Natural killer cell (primary cell): ENCODE results near the gene PCDHGA1. TPM values are rescaled to one million over a fixed set of nuclear protein-coding genes. Genes with fewer than 3 reads are reported as not detected.

Experiments used
- ATAC-seq, 3 donors: fragments of 150-1000 bp in 2 of 3; fragments of 200-7000 bp in 1 of 3; cut with Tn5 transposase; 1 replicate in 1 of 3; 2 replicates in 2 of 3; pipeline ENCODE4 v1.10.0; 2021; ENCODE audit warnings: mild to moderate bottlenecking in 2 of 3, moderate library complexity in 2 of 3
- DNase-seq, 2 donors: peaks; one replicate each; pipeline versions ENCODE4 v3.0.0 to v3.0.0-alpha.2; 2013 to 2021; ENCODE audit warnings: mixed read lengths in 1 of 2
- H3K27ac ChIP-seq: one replicate; pipeline ENCODE4 v1.5.1; 2013; ENCODE audit warnings: mild to moderate bottlenecking, low read length
- H3K27me3 ChIP-seq: one replicate; pipeline ENCODE4 v1.6.1; 2013; ENCODE audit warnings: low read length; ENCODE audit not compliant: control insufficient read depth, insufficient read depth
- H3K36me3 ChIP-seq: one replicate; pipeline ENCODE4 v1.6.1; 2013; ENCODE audit warnings: low read length; ENCODE audit not compliant: control insufficient read depth, insufficient read depth
- H3K4me1 ChIP-seq: one replicate; pipeline ENCODE4 v1.6.1; 2013; ENCODE audit warnings: low read length; ENCODE audit not compliant: control insufficient read depth, insufficient read depth
- H3K4me3 ChIP-seq: one replicate; pipeline ENCODE4 v1.5.1; 2013; ENCODE audit warnings: low read length
- H3K9me3 ChIP-seq: one replicate; pipeline ENCODE4 v1.6.1; 2013; ENCODE audit warnings: low read length; ENCODE audit not compliant: control insufficient read depth, insufficient read depth
- H3K27ac Mint-ChIP-seq, 2 donors: one replicate each; pipeline ENCODE4 v1.8.0; 2022; ENCODE audit warnings: mild to moderate bottlenecking in 2 of 2, mixed read lengths in 2 of 2, moderate library complexity in 1 of 2
- H3K27me3 Mint-ChIP-seq, 2 donors: one replicate each; pipeline ENCODE4 v1.8.0; 2022; ENCODE audit warnings: low read depth in 2 of 2, mixed read lengths in 2 of 2
- H3K36me3 Mint-ChIP-seq: one replicate; pipeline ENCODE4 v1.8.0; 2022; ENCODE audit warnings: mixed read lengths
- H3K4me1 Mint-ChIP-seq, 2 donors: one replicate each; pipeline ENCODE4 v1.8.0; 2022; ENCODE audit warnings: mixed read lengths in 2 of 2
- H3K4me3 Mint-ChIP-seq: one replicate; pipeline ENCODE4 v1.8.0; 2022; ENCODE audit warnings: mild to moderate bottlenecking, moderate library complexity, mixed read lengths
- H3K9me3 Mint-ChIP-seq, 2 donors: one replicate each; pipeline ENCODE4 v1.8.0; 2022; ENCODE audit warnings: mixed read lengths in 2 of 2
- CTCF ChIP-seq: fragments of 200-600 bp; IDR thresholded peaks from one replicate; pipeline ENCODE4 v1.8.0; 2022; ENCODE audit warnings: antibody characterized with exemption
- WGBS: methylation state at CpG from one replicate; pipeline ENCODE4 v1.1.7; 2013; ENCODE audit warnings: missing lambda C conversion rate; ENCODE audit not compliant: insufficient coverage; 5-methylcytosine and 5-hydroxymethylcytosine counted together
- intact Hi-C: fragments of 100-400 bp; cut with micrococcal nuclease; formaldehyde crosslinking; loops from one replicate; pipeline ENCODE4 v1.14.2; 2022
- total RNA-seq, 4 donors: library from RNA; stranded (reverse); fragments of 120-200 nt in 1 of 4; gene quantifications; one replicate each; pipeline versions ENCODE4 v1.2.3 to v1.2.4, GENCODE V29; 2013 to 2022

Gene PCDHGA1
- total RNA-seq, 3 donors from 2014 or later (not counting 1 experiment from before 2014, with no cell fraction given): not detected

DNA sequence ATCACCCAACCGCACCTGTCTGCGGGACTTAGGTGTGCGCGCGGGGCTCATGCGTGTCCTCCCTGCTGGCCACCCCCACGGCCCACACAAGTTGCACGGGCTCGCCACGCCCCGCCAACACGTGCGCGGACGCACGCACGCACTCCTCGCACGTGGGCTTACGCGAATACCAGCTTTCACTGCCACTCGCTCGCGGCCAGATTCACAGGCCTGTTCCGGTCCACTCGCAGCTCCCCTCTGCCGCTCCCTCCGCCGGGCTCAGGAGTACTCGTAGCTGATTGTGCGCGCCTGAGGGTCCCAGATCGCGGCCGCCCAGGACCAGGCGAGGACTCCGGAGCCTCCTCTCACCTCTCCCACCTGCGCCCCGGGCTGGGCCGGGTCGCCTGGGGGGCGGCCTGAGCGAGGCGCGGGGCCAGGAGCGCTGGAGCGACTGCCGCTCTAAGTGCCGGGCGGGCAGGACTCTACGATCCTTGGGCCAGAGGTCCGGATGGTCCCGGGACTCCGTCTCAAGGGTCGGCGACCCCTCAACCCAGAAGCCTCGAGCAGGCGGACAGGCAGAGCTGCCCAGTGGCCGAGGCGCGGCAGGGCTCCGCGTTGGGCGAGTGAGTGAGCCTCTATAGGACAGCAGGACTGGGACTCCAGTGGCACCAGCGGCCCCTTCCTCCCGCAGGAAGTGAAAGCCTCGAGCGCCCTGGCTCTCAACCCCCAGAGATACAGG, 162.0 kb downstream of the PCDHGA1 start:
- ATAC-seq: peak; percentile 41 to 84 (median 73)
- Mint-ChIP-seq H3K27me3 (peaks cover 41 to 48% of the 10 kb centered on the region in 2 donors), H3K4me1 (peaks cover 10 to 18% of the 10 kb centered on the region in 2 donors), H3K27ac (no peak overlapping the region), H3K9me3 (no peaks in the 10 kb centered on the region), H3K4me3 (peak overlapping the region; percentile 93), H3K36me3 (no peaks in the 10 kb centered on the region)
- Histone ChIP-seq H3K36me3 (no peaks in the 10 kb centered on the region), H3K9me3 (no peaks in the 10 kb centered on the region), H3K4me3 (no peak overlapping the region), H3K27me3 (peaks cover 28% of the 10 kb centered on the region), H3K27ac (no peak overlapping the region), H3K4me1 (peaks cover 17% of the 10 kb centered on the region)
- intact Hi-C loops: no loop called here
- TF ChIP-seq CTCF: no peak
- WGBS: 6% methylated on average over 68 of the region's 68 CpGs
- DNase-seq: peak in 1 of 2 donors; percentile 31

GRCh38 chr5:141493500-141494422, 163.4 kb downstream of the PCDHGA1 start:
- peaks cover 28% of the 10 kb centered on the region for H3K27me3 ChIP-seq
- TF ChIP-seq CTCF: no peak
- WGBS: 87% methylated on average over 10 of the region's 10 CpGs
- Mint-ChIP-seq H3K9me3 (no peaks in the 10 kb centered on the region), H3K27me3 (peaks cover 32 to 40% of the 10 kb centered on the region in 2 donors), H3K36me3 (no peaks in the 10 kb centered on the region), H3K4me3 (no peak overlapping the region), H3K27ac (no peak overlapping the region), H3K4me1 (peaks cover 10 to 18% of the 10 kb centered on the region in 2 donors)
- no peak for DNase-seq
- H3K4me1 ChIP-seq: peaks cover 17% of the 10 kb centered on the region
- no peak overlapping the region for H3K27ac ChIP-seq
- H3K36me3 ChIP-seq: no peaks in the 10 kb centered on the region
- no peak for ATAC-seq
- no peaks in the 10 kb centered on the region for H3K9me3 ChIP-seq
- intact Hi-C loops: no loop called here
- no peak overlapping the region for H3K4me3 ChIP-seq

- no peaks in the 10 kb centered on the region for H3K9me3 Mint-ChIP-seq
- H3K4me1 Mint-ChIP-seq: peaks cover 10 to 18% of the 10 kb centered on the region in 2 donors
- no peak overlapping the region for H3K27ac Mint-ChIP-seq
- intact Hi-C loops: no loop called here
- H3K4me3 Mint-ChIP-seq: no peak overlapping the region
- peaks cover 17% of the 10 kb centered on the region for H3K4me1 ChIP-seq
- no peak for TF ChIP-seq CTCF
- DNase-seq: no peak
- no peaks in the 10 kb centered on the region for H3K9me3 ChIP-seq
- H3K36me3 Mint-ChIP-seq: no peaks in the 10 kb centered on the region
- ATAC-seq: no peak
- H3K36me3 ChIP-seq: no peaks in the 10 kb centered on the region
- peaks cover 24% of the 10 kb centered on the region for H3K27me3 ChIP-seq
- peaks cover 32 to 33% of the 10 kb centered on the region in 2 donors for H3K27me3 Mint-ChIP-seq
- 49% methylated on average over 22 of the region's 22 CpGs for WGBS
- H3K27ac ChIP-seq: no peak overlapping the region
- no peak overlapping the region for H3K4me3 ChIP-seq
These were observed 164.6 kb downstream of the PCDHGA1 start for GRCh38 chr5:141494761-141495452.
